K562 (cell line): Measurements from ENCODE around the gene NDRG3. TPM values are rescaled to one million over a fixed set of nuclear protein-coding genes. Genes with fewer than 3 reads are reported as not detected.

ENCODE experiments used
- POLR2H ChIP-seq: IDR thresholded peaks from 2 replicates; pipeline ENCODE4 v1.6.1; 2016; ENCODE audit warnings: missing genetic modification characterization, low read depth, mild to moderate bottlenecking, control low read depth, missing compliant biosample characterization, moderate library complexity
- PTTG1 ChIP-seq: fragments of 450-650 bp; IDR thresholded peaks from 2 replicates; pipeline ENCODE4 v1.6.1; 2016; ENCODE audit warnings: low read depth, mild to moderate bottlenecking, missing genetic modification characterization, missing compliant biosample characterization
- ZNF507 ChIP-seq: conservative IDR thresholded peaks from 2 replicates; pipeline ENCODE4 v1.6.1; 2017; ENCODE audit warnings: missing genetic modification characterization, missing compliant biosample characterization
- ZNF77 ChIP-seq: fragments of 250-450 bp; sonication (Bioruptor Pico); IDR thresholded peaks from 2 replicates; pipeline ENCODE4 v1.5.0; 2020
- polyA plus RNA-seq, 8 experiments: library from polyadenylated mRNA; depleted of rRNA in 4 of 8; stranded (reverse) in 5 of 8; unstranded in 3 of 8; fragments of >200 nt; fragmentation: Nextera tagmentation in 2 of 8; fragmentation: Illumina TruSeq in 1 of 8; extraction: Ambion mirVana in 2 of 8; extraction: Trizol in 1 of 8; gene quantifications; 2 replicates each; pipeline versions ENCODE4 v1.2.1 to v1.2.3, GENCODE V29; 2011 to 2014; ENCODE audit warnings: inconsistent platforms in 1 of 8, missing spikeins in 1 of 8
- total RNA-seq, 7 experiments: library from RNA; depleted of rRNA in 6 of 7; stranded (reverse); fragments of >200 nt in 6 of 7; fragmentation: Illumina TruSeq in 2 of 7; extraction: Trizol in 2 of 7; gene quantifications; 2 replicates each; pipeline versions ENCODE4 v1.2.1 to v1.2.3, GENCODE V29; 2011 to 2021; ENCODE audit warnings: low replicate concordance in 1 of 7
- TF ChIP-seq, protein P1 (sequence below): fragments of 250-450 bp; sonication (Bioruptor Pico); IDR thresholded peaks from 2 replicates; pipeline ENCODE4 v1.4.0; 2020; ENCODE audit warnings: mild to moderate bottlenecking, moderate library complexity, borderline replicate concordance
- TF ChIP-seq, protein P2 (sequence below): fragments of 450-650 bp; formaldehyde crosslinking; IDR thresholded peaks from 2 replicates; pipeline ENCODE4 v1.4.0; 2020; ENCODE audit warnings: mild to moderate bottlenecking

The NDRG3 gene
- total and polyA plus RNA-seq, 9 of the 15 experiments (the other 6 are each of a cell fraction or from before 2014, with no cell fraction given) = 14.6 to 39.4 (median 24.4) TPM

DNA sequence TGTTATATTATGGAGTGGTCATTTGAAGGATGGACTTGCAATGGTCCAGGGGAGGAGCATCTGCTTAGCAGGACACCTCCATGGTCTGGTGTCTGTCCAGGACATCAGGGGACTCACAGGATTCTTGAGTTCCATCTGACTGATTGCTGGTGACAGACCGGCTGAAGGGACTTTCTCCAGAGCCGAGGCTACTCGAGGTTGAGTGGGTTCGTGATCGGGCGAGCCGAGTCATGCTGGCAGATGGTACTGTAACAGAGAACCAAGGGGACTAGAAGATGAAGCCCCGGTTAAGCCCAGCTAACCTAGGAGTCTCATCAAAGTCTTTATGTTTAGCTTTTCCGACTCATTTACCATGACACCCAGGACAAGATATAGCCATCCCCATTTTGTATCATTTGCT lies 92.4 kb downstream of the NDRG3 start (continued):
- TF ChIP-seq, protein P1, sequence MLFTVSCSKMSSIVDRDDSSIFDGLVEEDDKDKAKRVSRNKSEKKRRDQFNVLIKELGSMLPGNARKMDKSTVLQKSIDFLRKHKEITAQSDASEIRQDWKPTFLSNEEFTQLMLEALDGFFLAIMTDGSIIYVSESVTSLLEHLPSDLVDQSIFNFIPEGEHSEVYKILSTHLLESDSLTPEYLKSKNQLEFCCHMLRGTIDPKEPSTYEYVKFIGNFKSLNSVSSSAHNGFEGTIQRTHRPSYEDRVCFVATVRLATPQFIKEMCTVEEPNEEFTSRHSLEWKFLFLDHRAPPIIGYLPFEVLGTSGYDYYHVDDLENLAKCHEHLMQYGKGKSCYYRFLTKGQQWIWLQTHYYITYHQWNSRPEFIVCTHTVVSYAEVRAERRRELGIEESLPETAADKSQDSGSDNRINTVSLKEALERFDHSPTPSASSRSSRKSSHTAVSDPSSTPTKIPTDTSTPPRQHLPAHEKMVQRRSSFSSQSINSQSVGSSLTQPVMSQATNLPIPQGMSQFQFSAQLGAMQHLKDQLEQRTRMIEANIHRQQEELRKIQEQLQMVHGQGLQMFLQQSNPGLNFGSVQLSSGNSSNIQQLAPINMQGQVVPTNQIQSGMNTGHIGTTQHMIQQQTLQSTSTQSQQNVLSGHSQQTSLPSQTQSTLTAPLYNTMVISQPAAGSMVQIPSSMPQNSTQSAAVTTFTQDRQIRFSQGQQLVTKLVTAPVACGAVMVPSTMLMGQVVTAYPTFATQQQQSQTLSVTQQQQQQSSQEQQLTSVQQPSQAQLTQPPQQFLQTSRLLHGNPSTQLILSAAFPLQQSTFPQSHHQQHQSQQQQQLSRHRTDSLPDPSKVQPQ = no peak
- TF ChIP-seq POLR2H (no peak), ZNF507 (tag) (no peak), PTTG1 (tag) (no peak), ZNF77 (CRISPR knock-in tag) (no peak)
- TF ChIP-seq, protein P2, sequence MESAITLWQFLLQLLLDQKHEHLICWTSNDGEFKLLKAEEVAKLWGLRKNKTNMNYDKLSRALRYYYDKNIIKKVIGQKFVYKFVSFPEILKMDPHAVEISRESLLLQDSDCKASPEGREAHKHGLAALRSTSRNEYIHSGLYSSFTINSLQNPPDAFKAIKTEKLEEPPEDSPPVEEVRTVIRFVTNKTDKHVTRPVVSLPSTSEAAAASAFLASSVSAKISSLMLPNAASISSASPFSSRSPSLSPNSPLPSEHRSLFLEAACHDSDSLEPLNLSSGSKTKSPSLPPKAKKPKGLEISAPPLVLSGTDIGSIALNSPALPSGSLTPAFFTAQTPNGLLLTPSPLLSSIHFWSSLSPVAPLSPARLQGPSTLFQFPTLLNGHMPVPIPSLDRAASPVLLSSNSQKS (CRISPR knock-in tag) = no peak
